OCI-M1 (cell line): ENCODE measurements around the gene BBS7.
A peak's percentile ranks its signal among the peaks of the same experiment; 100 is the strongest.

Source experiments
- DNase-seq: peaks from one replicate; lab custom pipeline; 2025; lab: John Stamatoyannopoulos, UW

Gene BBS7, protein sequence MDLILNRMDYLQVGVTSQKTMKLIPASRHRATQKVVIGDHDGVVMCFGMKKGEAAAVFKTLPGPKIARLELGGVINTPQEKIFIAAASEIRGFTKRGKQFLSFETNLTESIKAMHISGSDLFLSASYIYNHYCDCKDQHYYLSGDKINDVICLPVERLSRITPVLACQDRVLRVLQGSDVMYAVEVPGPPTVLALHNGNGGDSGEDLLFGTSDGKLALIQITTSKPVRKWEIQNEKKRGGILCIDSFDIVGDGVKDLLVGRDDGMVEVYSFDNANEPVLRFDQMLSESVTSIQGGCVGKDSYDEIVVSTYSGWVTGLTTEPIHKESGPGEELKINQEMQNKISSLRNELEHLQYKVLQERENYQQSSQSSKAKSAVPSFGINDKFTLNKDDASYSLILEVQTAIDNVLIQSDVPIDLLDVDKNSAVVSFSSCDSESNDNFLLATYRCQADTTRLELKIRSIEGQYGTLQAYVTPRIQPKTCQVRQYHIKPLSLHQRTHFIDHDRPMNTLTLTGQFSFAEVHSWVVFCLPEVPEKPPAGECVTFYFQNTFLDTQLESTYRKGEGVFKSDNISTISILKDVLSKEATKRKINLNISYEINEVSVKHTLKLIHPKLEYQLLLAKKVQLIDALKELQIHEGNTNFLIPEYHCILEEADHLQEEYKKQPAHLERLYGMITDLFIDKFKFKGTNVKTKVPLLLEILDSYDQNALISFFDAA

DNA sequence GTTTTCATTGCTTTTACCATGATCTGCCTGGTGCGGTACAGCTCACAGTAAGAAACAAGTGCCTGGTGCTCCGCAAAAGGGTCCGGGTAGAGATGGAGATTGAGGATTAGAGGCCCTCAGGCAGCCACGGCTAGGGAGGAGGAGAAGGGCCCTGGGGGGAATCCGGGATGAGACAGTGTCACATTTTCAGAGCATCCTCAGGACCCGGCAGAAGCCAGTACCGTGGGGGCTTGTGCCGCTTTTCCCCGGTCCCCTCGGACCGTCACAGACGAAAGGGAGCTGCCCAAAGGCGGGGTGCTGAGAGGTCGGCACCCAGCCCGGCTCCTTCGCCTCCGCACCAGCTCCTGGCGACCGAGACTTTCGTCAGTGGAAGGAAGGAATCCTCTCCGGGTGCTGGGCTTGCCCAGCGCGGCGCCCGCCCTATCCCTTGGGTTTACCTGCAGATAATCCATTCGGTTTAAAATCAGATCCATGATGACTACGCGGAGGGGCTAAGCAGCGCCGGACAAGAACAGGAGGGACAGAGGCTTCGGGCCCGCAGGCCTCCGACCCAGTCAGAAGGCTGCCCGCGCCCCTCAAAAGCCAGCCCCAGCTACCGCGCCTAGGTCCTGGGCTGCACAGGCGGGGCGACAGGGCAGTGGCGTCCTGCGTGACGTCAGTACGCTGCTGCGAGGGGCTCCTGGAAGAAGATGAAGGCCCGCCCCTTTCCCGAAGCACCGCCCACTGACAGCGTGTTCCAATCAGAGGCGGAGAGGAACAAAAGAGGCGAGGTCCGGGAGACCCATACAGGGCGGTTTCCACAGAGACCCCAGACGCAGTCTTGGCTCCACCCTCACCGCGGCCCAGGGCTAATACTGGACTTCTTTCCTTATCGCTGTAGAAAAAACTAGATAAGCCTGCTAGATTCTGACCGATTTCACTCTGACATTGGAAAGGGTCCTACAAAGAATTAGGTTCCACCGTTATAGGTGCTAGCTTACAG is at the start of gene BBS7:
BBS7 (minus strand) TSS at position 634 of the 982 bp plus-strand sequence; CDS start at position 473, 161 bp downstream.
- DNase-seq: peak; percentile 98

DNA sequence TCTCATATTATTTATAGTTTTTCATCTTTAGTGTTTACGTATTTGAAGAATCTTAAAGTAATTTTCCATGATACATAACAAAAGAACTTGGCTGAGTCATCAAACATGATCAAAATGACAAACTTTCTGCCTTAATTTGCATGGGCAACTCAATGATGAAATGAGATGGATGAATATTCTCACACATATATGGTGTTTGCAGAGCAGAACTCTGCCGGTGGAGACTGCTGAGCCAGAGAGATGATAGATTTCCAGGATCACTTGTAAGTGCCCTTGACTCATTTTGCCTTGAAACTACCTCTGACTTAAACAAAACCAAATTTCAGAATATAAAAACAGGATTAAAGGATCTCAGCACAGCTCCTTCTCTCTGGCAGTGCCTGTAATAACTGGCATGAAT is 43.4 kb upstream of the BBS7 start:
- no peak for DNase-seq

DNA sequence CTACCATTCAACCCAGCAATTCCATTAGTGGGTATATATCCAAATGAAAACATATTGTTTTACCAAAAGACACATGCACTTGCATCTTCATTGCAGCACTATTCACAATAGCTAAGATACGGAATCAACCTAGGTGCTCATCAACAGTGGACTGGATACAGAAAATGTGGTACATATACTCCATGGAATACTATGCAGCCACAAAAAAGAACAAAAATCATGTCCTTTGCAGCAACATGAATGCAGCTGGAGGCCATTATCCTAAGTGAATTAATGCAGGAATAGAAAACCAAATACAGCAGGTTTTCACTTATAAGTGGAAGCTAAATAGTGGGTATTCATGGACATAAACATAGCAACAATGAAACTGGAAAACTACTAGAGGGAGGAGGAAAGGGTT is 38.1 kb upstream of the BBS7 start:
- DNase-seq: no peak

DNA sequence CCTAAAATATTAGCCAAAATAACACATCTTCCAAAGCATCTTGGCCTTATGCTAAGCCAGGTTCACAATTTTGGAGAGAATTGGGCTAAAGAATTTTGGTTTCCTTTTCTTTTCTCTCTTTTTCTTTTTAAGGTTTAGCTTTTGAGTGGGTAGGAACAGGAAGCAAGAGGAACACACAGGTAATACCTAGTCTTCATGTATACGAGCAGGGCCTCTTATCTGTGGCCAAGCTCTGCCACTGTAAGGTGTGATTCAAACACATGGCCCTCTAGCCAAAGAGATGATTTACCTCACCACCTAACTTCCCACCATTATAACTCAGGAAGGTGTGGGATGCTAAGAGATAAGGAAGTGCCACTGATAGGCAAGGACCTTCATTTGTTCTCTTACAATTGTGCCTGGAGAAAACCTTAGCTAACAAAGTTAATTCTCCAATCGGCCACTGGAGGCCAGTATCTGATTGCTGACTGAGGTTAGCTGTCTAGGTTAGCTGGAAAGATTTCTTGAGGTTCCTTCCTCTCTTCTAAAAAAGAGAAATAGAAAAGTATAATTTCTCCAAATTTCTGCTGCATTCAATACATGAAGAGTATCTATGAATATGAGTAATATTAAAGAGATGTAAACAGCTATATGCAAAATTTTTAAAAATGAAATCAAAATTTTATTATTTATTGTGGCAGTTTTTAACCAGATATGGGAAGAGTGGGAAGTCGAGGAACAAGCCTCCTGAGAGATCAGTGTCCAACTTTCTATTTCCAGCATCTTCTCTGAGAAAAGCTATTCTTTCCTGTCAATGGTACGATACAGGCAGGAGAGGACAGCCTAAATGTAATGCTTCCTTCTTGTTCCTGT is 30.1 kb upstream of the BBS7 start:
- peak; percentile 81 for DNase-seq

DNA sequence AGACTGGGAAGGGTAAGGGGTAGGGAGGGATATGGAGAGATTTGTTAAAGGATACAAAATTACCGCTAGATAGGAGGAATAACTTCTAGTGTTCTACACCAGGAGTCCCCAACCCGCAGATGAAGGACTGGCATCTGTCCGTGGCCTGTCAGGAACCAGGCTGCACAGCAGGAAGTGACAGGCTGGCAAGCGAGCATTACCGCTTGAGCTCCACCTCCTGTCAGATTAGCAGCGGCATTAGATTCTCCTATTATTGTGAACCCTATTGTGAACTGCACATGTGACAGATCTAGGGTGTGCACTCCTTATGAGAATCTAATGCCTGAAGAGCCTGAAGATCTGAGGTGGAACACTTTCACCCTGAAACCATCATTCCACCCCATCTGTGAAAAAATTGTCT is 27.9 kb upstream of the BBS7 start:
- DNase-seq: peak; percentile 12

DNA sequence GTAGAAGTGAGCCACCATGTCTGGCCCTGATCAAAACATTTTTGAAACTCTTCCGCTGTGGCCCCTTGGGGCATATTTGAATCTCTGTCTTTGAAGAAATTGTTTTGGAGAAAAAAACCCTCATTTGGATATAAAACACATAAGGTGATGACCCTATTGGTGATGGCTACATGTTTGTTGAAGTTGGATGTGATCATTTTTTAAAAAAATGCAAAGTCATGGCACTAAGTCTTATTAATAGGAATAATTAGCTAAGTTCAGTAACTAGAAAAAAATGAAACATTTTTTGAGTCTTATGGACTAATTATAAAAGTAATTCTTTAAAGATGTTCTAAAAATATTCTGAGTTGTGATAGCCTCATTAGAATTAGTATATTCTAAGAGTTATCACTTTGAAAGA is 17.9 kb upstream of the BBS7 start:
- no peak for DNase-seq

DNA sequence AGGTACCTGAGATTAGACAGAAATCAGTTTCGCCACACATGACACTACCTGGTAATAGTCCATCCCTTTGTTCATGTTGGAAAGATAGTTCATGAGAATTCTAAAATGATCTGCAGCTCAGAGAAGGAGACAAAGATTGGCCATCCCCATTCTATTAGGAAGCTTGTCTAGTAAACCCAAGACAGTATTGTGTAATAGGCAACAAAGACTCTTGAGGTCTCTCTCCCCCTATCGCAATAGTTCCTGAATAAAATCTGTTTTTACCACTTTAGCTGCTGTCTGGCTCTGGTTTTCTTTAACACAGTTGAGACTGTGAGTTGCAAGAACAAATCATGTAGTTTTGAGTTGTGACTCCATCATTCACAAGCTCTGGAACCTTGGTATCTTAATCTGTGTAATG is 14.8 kb upstream of the BBS7 start:
- DNase-seq: no peak

DNA sequence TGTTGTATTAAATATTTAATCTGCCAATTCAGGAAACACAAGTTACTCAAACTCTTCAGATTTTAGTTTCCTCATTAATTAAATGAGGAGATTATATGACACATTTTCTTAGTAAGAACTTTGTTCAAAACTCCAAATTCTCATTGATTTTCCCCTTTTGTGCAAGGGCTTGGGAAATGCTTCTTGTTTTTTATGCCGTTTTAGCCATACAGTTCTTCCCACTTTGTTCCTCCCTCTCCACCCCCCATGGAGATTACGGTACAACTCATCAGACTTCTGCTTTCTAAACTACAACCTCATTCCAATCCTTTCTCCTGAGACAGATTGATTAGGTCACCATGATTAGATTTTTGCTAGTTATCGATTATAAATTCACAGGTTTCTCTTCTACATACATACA is 10.9 kb upstream of the BBS7 start:
- DNase-seq: peak; percentile 43

DNA sequence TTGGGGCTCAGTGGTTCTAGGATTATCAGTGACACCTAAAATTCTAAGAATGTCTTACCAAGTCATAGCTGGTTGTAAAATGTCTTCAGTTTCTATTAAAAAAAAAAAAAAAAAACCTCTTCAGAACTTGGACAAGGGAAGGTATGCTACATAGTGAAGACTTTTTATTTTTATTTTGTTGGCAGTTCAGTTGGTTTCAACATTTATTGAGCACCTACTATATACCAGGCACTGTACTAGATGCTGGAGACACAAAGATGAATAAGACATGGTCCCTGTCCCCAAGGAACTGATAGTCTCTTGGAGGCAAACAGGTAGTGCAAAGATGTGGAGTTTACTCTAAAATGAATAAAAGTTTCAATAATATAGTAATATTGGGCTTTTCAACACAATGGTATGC is 8.9 kb upstream of the BBS7 start:
- DNase-seq: no peak

DNA sequence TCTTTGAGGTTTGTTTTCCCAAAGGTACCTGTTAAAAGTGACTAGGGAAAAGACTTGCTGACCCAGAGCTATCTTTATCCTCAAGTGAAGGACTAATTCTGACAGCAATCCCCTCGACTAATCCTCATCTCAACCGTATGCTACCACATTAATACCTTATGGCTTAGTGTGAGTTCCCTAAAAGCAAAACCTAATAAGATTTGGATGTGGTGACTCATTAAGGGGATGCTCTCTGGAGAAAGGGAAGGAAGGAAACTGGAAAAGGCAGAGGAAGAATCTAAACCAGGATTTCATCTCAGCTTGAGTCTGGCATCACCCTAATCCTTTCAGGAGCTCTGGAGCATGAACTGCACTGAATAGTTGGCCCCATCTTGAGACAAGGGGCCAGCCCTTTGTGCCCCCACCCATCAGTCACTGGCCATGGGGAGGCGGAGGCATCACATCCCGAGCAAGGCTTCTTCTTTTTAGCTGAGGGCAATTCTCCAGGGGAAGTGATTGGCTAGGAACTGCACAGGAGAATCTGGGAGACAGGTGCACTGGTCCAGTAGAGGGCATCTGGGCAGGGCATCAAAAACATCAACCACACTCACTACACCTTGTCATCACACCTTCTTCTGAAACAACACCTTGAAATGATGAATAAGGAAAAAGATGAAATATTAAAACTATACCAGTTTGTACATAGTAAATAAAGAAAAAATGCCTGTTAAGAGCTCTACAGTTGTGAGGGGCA is 6.9 kb upstream of the BBS7 start:
- no peak for DNase-seq

DNA sequence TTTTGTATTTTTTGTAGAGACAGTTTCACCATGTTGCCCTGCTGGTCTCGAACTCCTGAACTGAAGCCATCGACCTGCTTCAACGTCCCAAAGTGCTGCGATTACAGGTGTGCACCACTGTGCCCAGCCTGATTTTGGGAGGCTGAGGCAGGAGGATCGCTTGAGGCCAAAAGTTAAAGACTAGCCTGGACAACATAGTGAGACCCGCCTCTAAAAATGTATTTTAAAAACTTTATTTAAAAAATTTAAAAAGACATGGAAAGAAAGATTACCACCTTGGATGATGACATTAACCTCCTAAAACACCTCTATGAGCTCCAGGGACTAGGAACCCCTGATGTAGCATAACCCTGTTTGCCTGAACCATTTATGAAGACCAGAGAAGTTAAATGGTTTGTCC is 5.8 kb upstream of the BBS7 start:
- no peak for DNase-seq

DNA sequence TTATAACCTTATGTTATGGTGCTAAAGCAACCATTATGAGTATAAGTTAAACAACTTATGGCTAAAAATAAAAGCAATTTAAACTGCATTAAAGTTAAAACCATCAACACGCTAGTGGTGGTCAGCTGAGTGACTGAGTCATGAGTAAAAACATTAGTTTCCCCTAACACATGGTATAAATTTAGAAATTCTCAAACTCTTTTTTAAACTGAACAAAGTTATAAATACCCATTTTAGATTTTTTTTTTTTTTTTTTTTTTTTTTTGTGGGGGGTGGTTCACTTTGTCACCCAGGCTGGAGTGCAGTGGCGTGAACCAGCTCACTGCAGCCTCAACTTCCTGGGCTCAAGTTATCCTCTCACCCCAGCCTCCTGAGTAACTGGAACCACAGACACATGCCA is 5.4 kb upstream of the BBS7 start:
- no peak for DNase-seq

DNA sequence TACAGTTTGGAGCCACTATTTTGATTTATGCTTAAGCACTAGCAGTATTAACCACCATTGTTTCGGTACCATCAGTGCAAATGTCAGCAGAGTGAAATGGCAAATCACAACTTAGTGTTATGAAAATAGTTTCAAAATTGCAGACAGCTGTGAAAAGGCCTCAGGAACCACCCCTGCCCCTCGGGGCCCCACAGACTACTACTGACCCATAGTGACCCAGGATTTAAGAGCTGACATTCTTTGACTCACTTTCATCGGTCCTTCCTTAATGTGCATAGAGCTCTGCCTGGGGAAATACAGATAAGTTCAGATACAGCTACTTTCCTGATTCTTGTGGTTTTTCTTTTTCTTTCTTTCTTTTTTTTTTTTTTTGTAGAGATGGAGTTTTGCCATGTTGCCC is 3.3 kb upstream of the BBS7 start:
- DNase-seq: peak; percentile 68

DNA sequence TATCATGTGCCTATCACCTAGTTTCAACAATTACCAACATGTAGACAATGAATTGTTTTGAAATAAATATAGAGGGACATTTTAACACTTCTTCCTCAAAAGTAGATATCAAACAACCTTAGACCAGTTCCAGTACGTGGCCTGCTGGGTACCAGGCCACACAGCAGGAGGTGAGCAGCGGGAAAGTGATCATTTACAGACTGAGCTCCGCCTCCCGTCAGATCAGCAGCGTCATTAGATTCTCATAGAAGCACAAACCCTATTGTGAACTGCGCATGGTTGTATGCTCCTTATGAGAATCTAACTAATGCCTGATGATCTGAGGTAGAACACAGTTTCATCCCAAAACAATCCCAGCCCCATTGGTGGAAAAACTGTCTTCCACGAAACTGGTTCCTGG is 6.5 kb downstream of the BBS7 start:
- DNase-seq: no peak

DNA sequence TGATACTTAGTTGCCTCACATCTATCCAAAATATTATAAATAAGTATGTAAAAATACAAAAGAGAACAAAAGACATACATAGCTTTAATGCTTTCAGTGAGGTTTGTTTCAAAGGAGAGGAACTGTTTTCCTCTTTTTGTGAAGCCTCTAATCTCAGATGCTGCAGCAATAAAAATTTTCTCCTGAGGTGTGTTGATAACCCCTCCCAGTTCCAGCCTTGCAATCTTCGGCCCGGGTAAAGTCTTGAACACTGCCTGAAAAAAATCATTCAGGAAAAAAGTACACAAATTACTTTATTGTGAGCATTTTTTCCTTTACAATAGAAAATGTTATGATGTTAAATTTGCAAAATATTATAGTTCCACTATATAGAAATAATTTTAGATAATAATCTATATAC is 8.8 kb downstream of the BBS7 start:
- DNase-seq: no peak

DNA sequence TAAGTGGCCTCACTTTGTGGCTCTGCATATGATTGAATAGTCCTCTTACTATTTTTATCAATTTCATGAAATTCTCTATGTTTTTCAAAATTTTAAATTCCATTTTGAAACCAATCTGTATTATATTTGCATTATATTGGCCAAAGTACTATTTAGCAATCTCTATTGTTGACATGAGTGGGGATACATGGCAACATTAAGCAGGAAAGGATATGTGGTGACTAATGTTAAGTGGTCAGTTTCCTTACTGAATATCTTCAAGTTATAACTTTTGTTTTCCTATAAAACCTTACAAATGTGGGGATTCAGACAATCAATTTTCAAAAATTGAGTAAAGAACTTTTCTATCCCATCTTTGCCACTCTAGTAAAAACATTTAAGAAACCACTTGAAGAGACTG is 10.2 kb downstream of the BBS7 start:
- no peak for DNase-seq

DNA sequence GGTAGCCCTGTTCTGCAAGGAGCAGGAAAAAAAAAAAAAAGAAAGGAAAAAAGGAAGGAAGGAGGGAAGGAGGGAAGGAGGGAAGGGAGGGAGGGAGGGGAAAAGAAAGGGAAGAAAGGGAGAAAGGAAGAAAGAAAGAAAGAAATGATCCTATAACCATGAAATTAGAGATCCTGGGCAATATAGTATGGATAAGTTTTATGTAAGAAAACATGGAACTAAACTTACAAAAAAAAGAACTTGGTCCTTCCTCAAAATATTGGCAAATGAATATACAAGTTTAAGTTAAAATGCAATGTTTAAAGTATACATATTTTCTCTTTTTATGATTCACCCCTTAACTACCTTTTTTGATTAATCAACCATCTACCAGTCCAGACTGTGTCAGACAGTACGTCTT is 18.9 kb downstream of the BBS7 start:
- no peak for DNase-seq

DNA sequence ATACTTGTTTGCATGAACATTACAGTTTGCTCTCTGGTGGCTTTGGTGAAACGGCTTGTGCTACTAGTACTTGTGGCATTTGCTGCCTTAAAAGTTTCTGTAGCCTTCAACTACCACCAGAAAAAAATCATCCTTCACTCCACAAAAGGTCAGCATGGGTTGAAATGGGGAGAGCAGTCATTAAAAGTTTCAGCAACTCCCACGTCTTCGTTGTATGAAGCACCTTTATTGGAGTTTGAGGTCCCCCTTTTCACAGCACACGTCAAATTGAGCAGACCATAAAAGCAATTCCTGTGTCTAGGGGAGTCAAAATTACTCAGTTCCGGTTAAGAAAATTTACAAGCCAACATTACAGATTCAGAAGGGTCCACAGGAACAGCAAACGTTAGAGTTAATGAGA is 23.6 kb downstream of the BBS7 start:
- DNase-seq: no peak

DNA sequence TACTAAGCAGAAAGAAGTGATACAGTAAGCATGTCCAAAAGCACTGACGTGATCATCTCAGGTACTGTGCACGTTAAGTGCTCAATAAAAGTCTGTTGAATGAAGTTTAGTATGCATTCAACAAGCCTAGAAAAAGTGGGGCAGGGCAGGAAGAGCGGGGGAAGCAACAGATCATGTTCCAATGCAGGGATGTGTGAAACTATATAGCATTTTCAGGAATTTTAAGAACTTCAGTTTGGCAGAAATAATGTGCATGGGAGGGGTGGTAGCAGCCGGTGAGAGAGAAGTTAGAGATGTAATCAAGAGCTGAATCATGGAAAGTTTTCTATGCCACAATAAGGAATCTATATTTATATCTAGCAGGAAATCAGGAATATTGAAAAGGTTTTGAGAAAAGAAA is 27.4 kb downstream of the BBS7 start:
- DNase-seq: no peak

DNA sequence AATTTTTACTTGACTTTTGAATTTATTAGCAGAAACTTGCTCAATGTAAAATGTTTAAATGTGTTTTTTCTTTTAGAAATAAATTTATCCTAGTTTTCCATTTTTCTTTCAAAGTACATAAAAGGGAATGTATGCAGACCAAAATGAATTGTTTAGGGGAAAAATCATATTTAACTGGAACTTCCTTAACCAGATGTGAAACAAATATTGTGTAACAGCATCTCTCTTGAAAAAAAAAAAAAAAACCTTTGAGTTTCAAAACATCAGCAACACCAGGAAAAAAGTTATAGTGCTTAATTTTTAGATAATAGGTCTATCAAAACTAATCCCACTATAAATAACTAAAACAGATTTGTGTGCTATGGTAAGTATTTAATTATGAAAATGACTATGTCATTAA is 32.1 kb downstream of the BBS7 start:
- no peak for DNase-seq

DNA sequence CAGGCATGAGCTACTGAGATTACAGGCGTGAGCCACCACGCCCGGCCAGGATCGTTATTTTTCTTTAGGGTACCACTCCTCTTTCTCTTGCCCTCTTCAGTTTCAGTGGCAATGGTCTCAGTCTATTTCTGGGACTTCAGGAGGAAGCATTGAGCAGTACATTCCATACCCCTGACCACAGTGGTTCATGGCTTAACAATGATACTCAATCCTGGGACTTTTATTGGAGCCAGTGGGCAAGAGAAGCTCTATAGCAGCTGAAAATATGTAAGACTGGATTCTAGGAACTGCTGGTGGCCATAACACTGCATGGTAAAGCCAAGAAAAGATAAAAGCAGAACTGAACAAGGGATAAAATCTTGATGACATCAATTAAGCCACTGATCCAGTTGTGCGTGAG is 40.8 kb downstream of the BBS7 start:
- DNase-seq: no peak
